NCI-H524 (cell line): ENCODE measurements around the gene PRKAG2.

Experiments
- DNase-seq, 2 experiments: peaks; one replicate each; lab custom pipeline; 2025; lab: John Stamatoyannopoulos, UW

PRKAG2 gene

GRCh38 chr7:151514461-151515275, 362.2 kb downstream of the PRKAG2 start:
- DNase-seq: no peak

GRCh38 chr7:151513133-151513532, 363.8 kb downstream of the PRKAG2 start:
- no peak for DNase-seq

GRCh38 chr7:151512353-151512752, 364.6 kb downstream of the PRKAG2 start:
- no peak for DNase-seq

- no peak for DNase-seq
Observed at GRCh38 chr7:151511946-151512345, 365.0 kb downstream of the PRKAG2 start.

- no peak for DNase-seq
Observed at GRCh38 chr7:151511270-151511669, 365.6 kb downstream of the PRKAG2 start.

- DNase-seq: no peak
Observed at GRCh38 chr7:151509670-151510333, 367.1 kb downstream of the PRKAG2 start.

- DNase-seq: no peak
Observed at GRCh38 chr7:151508991-151509390, 367.9 kb downstream of the PRKAG2 start.

GRCh38 chr7:151507806-151508205, 369.1 kb downstream of the PRKAG2 start:
- no peak for DNase-seq

GRCh38 chr7:151506901-151507382, 370.0 kb downstream of the PRKAG2 start:
- DNase-seq: peak in 1 of 2 experiments; percentile 30
